HUES48 (cell line): ENCODE data around the gene OR7A17.

Experiments used
- H3K27ac ChIP-seq: one replicate; pipeline ENCODE4 v1.7.0; 2013; ENCODE audit warnings: low read depth, low read length, inconsistent platforms
- H3K27me3 ChIP-seq: 2 replicates; pipeline ENCODE4 v1.6.1; 2013; ENCODE audit warnings: mild to moderate bottlenecking, low read length; ENCODE audit not compliant: control insufficient read depth, insufficient read depth
- H3K36me3 ChIP-seq: 2 replicates; pipeline ENCODE4 v1.6.1; 2013; ENCODE audit warnings: low read length; ENCODE audit not compliant: control insufficient read depth, insufficient read depth
- H3K4me1 ChIP-seq: 2 replicates; pipeline ENCODE4 v1.6.1; 2013; ENCODE audit warnings: mild to moderate bottlenecking, low read length; ENCODE audit not compliant: control insufficient read depth, insufficient read depth
- H3K4me3 ChIP-seq: 2 replicates; pipeline ENCODE4 v1.5.1; 2013; ENCODE audit warnings: mild to moderate bottlenecking, low read depth, low read length
- H3K9ac ChIP-seq: 2 replicates; pipeline ENCODE4 v1.6.1; 2013; ENCODE audit warnings: mild to moderate bottlenecking, low read depth, low read length, moderate library complexity
- H3K9me3 ChIP-seq: 2 replicates; pipeline ENCODE4 v1.6.1; 2013; ENCODE audit warnings: low read length; ENCODE audit not compliant: control insufficient read depth, insufficient read depth

Gene OR7A17

DNA sequence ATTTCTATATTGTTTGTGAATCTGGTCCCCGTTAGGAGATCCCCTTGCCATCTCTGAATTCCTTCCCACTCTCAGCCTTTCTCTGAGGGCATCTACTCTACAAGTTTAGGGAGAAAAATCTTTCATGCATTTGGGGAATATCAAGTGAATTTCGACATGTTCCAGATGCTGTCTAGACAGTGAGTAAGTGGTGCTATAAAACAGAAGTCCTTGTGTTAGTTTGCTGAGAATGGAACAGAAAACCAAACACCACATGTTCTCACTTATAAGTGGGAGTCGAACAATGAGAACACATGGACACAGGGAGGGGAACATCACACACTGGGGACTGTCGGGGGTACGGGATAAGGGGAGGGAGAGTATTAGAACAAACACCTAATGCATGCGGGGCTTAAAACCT, 42.4 kb downstream of the OR7A17 start:
- Histone ChIP-seq H3K27me3 (no peaks in the 10 kb centered on the region), H3K9ac (no peak overlapping the region), H3K4me3 (no peak overlapping the region), H3K27ac (no peak overlapping the region), H3K4me1 (no peaks in the 10 kb centered on the region), H3K36me3 (no peaks in the 10 kb centered on the region), H3K9me3 (peaks cover 75% of the 10 kb centered on the region)

DNA sequence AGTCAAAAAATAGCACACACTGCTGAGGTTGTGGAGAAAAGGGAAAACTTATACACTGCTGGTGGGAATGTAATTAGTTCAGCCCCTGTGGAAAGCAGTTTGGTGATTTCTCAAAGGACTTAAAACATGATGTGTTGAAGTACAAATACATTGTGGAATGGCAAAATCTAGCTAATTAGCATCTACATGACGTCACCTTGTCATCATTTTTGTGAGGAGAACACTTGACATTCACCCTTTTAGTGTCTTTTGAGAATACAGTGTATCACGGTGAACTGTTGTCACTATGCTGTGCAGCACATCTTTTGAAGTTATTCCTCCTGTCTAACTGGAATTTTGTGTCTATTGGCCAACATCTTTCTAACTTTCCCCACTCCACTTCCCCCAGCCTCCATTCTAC, 42.8 kb downstream of the OR7A17 start:
- Histone ChIP-seq H3K9me3 (peaks cover 72% of the 10 kb centered on the region), H3K27me3 (no peaks in the 10 kb centered on the region), H3K9ac (no peak overlapping the region), H3K27ac (no peak overlapping the region), H3K4me3 (no peak overlapping the region), H3K4me1 (no peaks in the 10 kb centered on the region), H3K36me3 (no peaks in the 10 kb centered on the region)

DNA sequence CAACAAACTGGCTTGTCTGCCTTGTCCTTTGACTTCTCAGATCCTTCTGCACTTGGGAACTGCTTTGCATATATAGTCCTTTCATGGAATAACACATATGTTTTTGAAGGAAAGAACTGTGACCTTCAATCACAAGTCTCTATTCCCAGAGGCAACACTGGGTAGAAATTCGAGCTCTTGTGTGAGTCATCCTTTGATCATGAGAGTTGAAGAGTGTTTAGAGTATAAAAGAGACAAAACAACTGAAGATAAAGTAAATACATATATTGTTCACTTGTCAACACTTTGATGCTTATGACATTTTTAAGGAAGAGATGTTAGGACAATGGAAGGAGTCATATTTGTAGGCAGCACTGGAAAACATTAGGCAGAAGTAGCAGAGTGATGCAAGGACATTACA, 45.7 kb downstream of the OR7A17 start:
- Histone ChIP-seq H3K9me3 (peaks cover 73% of the 10 kb centered on the region), H3K27me3 (no peaks in the 10 kb centered on the region), H3K36me3 (no peaks in the 10 kb centered on the region), H3K27ac (no peak overlapping the region), H3K9ac (no peak overlapping the region), H3K4me1 (no peaks in the 10 kb centered on the region), H3K4me3 (no peak overlapping the region)

DNA sequence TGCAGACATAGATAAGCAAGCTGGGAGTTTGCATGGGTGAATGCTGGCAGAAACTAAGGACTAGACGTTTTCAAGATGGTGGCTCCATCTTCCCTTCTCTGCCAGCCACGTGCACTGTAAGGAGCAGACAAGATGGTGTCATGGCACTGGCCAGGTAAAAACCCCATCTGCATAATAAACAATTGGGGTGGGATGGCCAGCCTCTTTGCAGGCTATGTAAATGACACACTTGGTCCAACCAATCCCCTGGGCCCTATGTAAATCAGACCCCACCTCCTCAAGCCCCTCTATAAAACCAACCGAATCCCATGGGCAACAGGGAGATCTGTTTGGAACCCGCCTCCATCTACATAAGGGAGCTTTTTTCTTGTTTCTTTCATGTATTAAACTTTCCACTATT, 48.5 kb downstream of the OR7A17 start:
- Histone ChIP-seq H3K9me3 (peaks cover 72% of the 10 kb centered on the region), H3K4me1 (0 out of 2 replicates have a peak, but pooled peaks cover 3% of the 10 kb centered on the region), H3K9ac (no peak overlapping the region), H3K27ac (no peak overlapping the region), H3K4me3 (no peak overlapping the region), H3K36me3 (no peaks in the 10 kb centered on the region), H3K27me3 (no peaks in the 10 kb centered on the region)

DNA sequence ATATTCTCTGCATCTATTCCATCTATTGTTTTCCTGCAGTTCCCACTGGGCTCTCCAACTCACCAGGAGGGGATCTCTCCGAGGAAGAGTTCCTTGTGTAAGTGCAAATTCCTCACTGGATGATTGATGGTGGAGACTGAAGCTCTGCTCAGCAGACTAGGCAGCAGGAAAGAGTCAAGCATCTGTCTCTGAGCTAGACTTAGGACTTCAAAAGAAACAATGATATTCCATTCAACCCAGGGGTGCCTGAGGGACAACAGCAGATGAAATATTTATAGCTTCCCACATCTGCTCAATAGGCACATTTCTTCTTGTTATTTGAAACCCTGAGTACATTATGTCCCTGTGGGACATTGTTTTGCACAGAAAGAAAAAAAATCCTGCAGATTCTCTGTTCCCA, 50.9 kb downstream of the OR7A17 start, which contains the start of the genes OR7A5 and OR7C1:
Gene OR7A5 (minus strand): TSS at position 175 of the 400 bp plus-strand sequence. CDS start 6,944 bp downstream, outside the sequence.
Gene OR7C1 (minus strand): TSS at position 175 of the 400 bp plus-strand sequence. CDS start 35,049 bp downstream, outside the sequence.
- Histone ChIP-seq H3K27me3 (no peaks in the 10 kb centered on the region), H3K27ac (no peak within 1 kb of the TSS), H3K4me3 (no peak within 1 kb of the TSS), H3K9ac (no peak within 1 kb of the TSS), H3K4me1 (0 out of 2 replicates have a peak, but pooled peaks cover 3% of the 10 kb centered on the region), H3K36me3 (no peaks in the 10 kb centered on the region), H3K9me3 (peaks cover 64% of the 10 kb centered on the region)

DNA sequence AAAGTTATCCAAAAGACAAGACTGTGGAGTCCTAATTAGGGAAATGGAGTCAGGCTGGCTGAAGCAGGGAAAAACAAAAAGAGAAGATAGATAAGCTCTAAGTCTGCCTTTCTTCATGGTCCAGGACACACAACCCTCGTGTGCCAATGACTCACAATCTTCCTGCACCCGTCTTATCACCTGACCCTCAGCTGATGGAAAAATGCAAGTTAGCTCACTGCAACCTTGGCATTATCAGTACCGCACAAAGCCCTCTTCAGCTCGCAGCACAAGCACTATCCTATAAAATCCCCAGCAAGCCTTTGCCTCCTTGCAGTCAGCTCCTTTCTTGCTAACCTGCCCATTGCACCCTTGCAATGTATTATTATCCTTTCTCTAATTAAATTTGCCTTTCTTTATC, 55.2 kb downstream of the OR7A17 start:
- no peaks in the 10 kb centered on the region for H3K36me3 ChIP-seq
- 0 out of 2 replicates have a peak, but pooled peaks cover 3% of the 10 kb centered on the region for H3K4me1 ChIP-seq
- no peak overlapping the region for H3K4me3 ChIP-seq
- peaks cover 52% of the 10 kb centered on the region for H3K9me3 ChIP-seq
- no peak overlapping the region for H3K9ac ChIP-seq
- H3K27ac ChIP-seq, result no peak overlapping the region
- no peaks in the 10 kb centered on the region for H3K27me3 ChIP-seq
